GM18867 (cell line): Measurements from ENCODE around the gene LYPLA2.

Source experiments
- ATAC-seq: cut with Tn5 transposase; IDR thresholded peaks from one replicate; pipeline ENCODE4 v1.9.1; 2021; ENCODE audit warnings: mild to moderate bottlenecking, moderate library complexity; ENCODE audit not compliant: unreplicated experiment

LYPLA2 gene

DNA sequence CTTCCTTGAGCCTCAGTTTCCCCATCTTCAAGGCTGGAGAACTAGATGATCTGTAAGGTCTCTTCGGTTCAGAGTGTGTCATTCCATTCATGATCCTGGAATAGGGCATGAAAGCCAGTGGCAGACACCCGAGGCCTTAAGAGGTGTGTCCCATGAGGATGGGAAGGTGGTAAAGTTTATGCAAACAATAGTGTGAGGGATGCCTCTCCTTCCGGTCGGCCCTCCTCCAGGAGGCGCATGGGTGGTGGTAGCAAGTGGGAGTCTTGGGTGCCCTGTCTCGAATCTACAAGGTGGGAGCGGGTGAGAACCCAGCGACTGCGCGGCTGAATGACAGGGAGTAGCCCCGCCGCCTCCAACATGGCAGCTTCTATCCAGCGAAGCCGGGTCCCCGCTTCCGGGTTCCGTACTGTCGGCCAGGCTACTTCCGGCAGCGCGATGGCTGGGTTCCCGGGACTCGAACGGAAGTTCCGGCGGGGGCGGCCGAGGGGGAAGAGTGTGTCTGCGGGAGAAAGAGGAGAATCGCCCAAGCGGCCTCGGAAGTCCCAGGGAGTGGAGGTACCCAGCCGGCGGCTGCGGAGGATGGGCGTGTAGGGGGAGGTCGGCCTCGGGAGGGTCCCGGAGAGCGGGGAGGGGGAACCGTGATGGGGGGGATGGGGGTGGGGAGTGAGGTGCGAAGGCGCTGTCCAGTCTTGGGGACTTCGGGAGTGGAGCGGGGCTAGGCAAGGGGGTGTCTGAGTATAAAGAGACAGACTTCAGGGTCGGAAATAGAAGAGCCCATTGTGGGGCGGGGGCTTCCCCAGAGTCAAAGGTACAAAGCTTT, at the start of gene LYPLA2:
TSS of gene LYPLA2 (plus strand) at position 450 of the 820 bp plus-strand sequence. CDS start 1,538 bp downstream, outside the sequence.
- peak; percentile 78 for ATAC-seq

DNA sequence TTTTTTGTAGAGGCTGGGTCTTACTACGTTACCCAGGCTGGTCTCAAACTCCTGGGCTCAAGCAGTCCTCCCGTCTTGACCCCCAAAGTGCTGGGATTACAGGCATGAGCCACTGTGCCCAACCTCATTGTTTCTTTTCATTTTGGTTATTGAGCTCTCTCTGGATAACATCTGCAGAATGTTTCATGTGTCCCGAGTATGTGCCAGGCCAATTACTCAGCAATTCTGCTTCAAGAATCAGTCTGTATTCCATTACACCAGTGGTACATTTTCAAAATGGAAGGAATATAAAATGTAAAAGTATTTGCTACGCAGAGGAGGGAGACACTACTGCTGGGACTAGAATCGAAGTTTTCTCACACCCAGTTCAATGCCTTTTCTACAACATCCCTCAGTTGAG, 49.3 kb upstream of the LYPLA2 start:
- ATAC-seq, result no peak

DNA sequence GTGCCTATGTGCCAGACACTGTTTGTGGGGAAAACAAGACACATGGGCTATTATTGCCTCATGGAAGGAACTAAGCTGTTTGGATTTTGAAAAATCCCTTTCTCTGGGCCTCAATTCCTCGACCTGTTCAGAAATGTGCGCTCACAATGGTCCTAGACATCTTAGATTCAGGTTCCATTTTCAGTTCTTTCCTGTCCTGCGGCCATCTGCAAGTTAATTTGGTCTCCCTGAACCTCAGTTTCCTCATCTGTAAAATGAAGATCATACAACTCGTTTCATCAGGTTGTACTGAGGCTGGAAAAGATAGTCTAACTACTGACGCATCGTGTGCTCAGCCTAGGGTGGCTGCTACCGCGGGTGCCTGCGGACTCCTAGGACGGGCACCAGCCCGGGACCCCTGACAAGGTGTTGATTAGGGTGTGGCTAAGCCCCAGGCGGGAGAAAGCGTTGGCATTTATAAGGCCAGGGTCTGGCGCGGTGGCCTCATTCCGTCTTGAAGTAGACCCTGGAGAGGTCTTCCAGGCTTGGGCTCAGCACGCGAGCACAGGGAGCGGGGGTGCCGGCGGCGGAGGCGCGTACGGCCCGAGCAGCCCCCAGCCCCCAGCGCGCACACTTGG, 48.2 kb upstream of the LYPLA2 start:
- ATAC-seq, result no peak

DNA sequence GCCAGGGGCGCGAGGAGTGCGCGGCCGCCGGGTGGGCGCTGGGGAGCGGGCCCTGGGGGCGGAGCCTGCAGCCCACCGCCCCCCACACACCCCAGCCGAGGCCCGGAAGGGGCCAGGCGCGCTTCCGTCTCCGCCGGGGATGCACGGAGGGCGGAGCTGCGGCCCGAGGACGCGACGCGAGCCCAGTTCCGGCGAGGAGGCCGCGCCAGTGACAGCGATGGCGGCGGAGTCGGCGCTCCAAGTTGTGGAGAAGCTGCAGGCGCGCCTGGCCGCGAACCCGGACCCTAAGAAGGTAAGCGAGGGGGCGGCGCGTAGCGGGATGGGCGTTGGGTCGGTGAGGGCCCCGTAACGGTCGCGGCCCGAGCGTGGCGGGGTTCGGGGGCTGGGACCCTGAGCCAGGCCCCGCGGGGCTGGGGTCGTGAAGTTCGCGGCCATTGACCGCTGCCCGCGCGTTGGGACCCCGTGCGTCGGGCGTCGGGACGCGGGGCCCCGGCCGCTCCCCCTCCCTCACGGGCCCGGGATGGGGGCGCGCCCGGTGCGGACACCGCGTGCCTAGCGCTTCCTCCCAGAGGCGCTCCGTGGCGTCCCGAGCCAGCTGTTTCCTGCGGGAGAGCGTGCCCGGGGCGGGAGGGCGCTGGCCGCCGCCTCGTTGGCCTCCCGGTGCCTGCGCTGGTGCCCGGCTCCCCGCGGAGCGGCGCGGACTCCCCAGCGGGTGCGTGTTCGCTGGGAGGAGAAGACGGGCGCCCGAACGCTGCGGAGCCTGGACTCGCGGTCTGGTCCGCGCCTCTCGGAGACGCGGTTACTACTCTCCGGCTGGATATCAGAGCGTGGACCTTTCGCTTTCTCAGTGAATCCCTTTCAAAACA, 47.4 kb upstream of the LYPLA2 start, which contains the start of gene ELOA:
TSS of gene ELOA (plus strand) at position 185 of the 866 bp plus-strand sequence. CDS start at position 218, 33 bp downstream.
- peak; percentile 75 for ATAC-seq

DNA sequence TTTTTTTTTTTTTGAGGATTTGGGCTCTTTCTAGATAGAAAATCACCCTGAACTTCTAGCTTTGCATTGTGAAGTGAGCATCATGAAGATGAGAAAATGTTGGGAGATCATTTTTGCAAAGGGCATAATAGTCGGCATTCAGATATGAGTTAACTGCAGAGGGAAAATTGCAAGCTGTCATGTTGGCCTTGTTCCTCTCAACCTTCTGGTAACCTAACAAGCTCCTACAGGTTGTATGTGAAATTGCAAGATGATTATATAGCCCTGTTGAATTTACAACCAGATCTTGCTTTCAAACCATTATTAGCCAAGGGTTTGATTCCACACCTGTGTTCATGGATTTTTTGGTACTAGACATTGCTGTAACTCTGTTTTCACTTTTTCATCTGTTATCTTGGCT, 45.4 kb upstream of the LYPLA2 start:
- no peak for ATAC-seq

DNA sequence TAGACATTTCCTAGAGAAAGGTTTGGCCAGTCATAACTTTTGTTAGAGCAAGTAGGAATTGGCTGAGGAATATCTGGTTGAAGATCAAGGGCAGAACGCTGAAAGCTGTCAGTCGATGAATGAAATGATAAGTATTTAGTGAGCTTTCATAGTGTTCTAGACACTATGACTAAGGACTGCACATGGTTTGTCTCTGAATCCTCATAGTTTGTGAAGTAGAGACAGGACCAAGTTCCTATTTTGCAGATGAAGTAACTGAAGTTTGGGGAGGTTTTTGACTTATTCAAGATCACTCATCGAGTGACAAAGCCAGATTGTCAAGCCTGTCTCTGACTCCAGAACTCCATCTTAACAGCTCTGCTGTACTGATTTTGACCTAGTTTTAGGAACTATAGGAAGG, 42.9 kb upstream of the LYPLA2 start:
- ATAC-seq, result no peak

DNA sequence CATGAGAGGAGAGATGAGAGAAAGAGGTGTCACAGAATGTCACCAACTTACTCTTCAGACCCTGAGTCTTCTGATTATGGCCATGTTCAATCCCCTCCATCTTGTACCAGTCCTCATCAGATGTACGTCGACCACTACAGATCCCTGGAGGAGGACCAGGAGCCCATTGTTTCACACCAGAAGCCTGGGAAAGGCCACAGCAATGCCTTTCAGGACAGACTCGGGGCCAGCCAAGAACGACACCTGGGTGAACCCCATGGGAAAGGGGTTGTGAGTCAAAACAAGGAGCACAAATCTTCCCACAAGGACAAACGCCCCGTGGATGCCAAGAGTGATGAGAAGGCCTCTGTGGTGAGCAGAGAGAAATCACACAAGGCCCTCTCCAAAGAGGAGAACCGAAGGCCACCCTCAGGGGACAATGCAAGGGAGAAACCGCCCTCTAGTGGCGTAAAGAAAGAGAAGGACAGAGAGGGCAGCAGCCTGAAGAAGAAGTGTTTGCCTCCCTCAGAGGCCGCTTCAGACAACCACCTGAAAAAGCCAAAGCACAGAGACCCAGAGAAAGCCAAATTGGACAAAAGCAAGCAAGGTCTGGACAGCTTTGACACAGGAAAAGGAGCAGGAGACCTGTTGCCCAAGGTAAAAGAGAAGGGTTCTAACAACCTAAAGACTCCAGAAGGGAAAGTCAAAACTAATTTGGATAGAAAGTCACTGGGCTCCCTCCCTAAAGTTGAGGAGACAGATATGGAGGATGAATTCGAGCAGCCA, 39.7 kb upstream of the LYPLA2 start:
- no peak for ATAC-seq

DNA sequence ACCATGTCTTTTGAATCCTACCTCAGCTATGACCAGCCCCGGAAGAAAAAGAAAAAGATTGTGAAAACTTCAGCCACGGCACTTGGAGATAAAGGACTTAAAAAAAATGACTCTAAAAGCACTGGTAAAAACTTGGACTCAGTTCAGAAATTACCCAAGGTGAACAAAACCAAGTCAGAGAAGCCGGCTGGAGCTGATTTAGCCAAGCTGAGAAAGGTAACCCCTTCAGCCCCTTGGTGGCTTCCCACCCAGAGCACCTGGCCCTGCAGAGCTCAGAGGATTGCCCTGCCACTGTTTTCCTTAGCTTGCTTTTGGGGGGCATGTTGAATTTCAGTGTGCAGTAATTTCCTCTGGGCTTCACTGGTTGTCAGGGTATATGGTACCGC, 39.1 kb upstream of the LYPLA2 start:
- no peak for ATAC-seq

DNA sequence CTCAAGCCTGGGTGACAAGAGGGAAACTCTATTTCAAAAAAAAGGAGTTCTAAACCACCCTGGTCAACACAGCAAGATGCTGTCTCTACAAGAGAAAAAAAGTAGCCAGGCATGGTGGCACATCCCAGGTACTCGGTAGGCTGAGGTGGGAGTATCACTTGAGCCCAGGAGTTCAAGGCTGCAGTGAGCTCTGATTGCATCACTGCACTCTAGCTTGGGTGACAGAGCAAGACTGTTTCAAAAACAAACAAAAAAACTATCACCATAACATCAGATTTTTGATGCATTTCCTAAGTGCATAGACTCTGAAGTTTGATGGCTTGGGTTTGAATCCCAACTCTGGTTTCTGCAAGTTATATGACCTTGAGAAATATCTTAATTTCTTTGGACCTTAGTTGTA, 38.0 kb upstream of the LYPLA2 start:
- no peak for ATAC-seq

DNA sequence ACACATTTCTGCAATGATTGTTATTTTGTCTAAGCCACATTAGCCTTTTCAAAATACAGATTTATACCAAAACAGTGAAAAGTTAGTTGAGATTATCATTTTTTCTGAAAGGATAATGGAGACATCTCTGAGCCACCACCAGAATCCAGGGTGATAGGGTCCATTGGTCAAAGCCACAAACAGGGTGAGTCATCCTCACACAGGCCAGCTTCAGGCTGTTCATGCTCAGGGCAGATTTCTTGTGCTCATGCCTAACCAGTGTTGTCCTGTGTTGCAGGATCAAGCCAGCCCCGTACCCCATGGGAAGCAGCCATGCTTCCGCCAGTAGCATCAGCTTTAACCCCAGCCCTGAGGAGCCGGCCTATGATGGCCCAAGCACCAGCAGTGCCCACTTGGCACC, 34.3 kb upstream of the LYPLA2 start:
- no peak for ATAC-seq

DNA sequence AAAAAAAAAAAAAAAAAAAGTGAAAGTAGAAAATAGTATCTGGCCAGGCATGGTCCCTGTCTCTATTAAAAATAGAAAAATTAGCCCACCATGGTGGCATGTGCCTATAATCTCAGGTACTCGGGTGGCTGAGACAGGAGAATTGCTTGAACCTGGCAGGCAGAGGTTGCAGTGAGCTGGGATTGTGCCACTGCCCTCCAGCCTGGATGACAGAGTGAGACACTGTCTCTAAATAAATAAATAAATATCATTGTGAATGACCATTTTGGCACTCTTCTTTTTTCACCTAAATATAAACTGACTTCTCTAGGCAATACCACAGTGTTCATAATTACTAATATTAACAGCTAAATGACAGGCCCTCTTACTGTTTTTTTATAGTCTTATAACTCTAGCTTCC, 33.1 kb upstream of the LYPLA2 start:
- no peak for ATAC-seq

DNA sequence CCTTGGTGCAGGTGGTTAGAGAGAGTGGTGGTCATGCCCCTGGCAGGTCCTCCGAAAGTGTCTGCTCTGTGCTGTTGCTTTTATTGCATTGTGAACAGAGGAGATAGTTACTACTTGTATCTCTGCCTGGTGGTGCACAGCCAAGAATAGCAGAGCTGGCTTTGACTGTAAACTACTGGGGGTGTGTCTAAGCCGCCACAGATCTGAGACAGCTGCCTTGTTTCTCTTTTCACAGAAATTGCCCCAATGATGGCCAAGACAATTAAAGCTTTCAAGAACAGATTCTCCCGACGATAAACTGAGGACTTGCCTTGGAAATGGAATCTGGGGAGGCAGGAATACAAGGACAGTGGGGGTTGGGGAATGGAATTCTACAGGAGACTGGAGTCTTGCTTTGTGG, 31.7 kb upstream of the LYPLA2 start:
- no peak for ATAC-seq

DNA sequence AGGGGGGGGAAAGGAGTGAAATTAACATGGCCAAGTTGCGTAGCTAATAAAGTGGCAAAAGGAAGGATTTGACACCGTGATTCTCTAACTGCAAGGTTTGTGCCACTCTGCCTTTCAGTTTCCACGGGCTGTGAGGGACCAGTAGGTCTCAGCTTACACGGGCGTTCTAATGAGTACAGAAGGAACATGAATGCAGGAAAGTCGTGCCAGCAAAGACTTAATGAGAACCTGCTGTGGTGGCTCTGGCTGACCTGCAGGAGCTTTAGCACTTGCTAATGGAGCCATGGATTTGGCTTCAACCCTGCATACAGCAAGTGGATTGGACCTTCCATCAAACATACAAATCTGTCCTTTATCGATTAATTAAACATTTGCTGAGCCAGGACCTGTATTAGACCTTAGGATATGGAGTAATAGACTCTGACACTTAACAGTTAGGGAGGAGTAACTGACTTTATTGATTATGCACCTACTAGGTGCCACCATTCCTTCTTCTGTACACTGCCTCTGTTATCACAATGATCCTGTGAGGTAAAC, 27.8 kb upstream of the LYPLA2 start:
- ATAC-seq, result no peak

DNA sequence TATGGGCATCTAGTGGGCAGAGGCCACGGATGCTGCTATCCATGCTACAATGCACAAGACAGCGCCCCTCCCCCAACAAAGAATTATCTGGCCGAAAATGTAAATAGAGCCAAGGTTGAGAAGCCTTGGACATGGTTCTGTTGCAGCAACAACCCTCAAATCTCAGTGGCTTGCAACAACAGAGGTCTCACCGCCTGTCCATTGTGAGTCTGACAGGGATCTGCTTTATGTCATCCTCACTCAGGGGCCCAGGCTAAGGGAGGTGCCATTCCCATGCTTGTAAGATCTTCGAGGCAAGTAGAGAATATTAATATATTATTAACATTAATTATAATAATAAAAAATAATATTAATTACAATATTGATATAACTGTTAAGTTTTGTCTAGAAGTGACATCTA, 22.2 kb upstream of the LYPLA2 start:
- no peak for ATAC-seq

DNA sequence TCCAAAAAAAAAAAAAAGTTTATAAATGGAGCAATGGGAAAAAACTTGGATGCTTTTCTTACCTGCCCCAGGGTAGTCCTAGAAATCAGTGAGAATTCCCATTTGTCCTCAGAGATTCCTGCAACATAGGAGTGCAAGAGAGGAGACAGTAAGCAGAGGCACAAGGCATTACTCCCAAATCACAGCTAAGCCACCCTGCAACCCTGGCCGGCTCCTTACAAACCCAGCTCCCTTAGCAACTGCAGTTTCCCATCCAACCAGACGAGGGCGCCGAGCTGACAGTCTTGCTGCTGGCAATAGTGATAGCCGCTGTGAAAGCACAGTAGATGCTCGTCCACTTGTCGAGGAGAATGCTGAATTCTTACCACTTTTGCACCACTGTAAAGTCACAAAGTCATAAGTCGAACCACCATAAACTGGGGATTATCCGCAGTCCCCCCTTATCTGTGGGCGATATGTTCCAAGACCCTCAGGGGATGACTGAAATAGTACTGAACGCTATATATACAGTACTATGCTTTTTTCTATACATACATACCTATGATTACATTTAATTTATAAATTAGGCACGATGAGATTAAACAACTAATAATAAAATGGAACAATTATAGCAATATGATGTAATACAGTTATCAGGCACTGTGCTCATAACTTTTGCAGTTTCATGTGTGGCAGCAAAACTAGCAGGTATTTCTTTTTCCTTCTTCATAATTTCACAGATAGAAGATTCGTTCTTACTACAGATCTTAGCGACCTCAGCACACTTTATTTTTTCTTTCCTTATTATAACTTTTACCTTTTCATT, 18.7 kb upstream of the LYPLA2 start:
- ATAC-seq, result peak; percentile 62

DNA sequence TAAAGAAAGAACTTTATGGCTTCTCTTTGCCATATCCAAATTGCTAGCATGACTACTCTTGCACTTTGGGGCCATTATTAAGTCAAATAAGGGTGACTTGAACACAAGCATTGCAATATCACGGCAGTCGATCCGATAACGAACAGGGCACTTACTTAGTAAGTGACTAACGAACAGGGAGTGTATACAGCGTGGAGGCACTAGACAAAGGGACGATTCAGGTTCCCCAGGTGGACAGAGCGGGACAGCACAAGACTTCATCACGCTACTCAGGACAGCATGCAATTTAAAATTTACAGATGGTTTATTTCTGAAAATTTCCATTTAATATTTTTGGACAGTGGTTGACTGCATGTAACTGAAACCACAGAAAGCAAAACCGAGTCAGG, 18.1 kb upstream of the LYPLA2 start:
- ATAC-seq, result no peak

DNA sequence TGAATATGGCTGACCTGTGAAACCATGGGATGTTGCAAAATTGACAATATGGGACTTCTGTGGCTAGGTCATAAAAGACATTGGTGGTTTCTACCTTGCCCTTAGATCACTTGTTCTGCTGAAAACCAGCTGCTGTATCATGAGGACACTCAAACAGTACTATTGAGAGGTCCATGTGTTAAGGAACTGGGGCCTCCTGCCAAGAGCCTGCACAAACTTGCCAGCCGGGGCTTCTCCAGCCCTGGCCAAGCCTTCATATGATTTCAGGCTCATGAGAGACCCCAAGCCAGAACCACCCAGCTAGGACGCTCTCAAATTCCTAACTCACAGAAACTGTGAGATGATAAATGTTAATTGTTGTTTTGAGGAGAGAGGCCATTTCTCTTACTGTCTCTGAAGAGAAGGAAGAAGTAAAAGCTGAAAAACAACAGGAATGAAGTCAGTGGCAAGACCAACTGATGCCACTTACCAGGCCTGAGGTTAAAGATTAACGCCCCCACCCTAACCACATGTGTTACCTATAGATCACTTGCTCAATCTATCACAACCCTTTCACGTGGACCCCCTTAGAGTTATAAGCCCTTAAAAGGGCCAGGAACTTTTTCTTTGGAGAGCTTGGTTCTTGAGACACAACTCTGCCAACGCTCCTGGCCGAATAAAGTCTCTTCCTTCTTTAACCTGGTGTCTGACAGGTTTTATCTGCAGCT, 16.6 kb upstream of the LYPLA2 start:
- ATAC-seq, result no peak

DNA sequence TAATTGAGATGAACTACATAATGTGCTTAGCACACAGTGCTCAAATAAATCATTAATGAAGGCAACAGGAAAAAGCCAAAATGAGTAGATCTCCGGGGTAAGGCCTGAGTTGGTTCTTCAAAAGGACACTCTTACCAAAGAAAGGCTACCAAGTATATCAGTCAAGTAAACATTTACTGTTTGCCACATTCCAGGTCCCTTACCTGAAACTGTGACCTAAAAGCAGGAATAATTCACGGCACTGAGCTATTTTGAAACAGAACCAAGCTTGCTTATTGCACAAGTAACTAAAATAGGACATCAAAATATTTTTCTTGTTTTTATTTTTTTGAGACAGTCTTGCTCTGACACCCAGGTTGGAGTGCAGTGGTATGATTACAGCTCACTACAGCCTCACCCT, 14.7 kb upstream of the LYPLA2 start:
- no peak for ATAC-seq
